HepG2 (cell line): ENCODE results near the gene CHKB.

Experiments used
- EZH2 ChIP-seq: conservative IDR thresholded peaks from 2 replicates; pipeline ENCODE4 v1.6.1; 2012; ENCODE audit warnings: mild to moderate bottlenecking, low read depth, low read length, moderate library complexity
- MYC ChIP-seq: sonication (generic); formaldehyde crosslinking; IDR thresholded peaks from 2 replicates; pipeline ENCODE4 v1.9.0; 2021; ENCODE audit warnings: missing genetic modification reagents, borderline replicate concordance
- TAF15 ChIP-seq: fragments of 200-400 bp; formaldehyde crosslinking; IDR thresholded peaks from one replicate; pipeline ENCODE4 v1.6.1; 2018; ENCODE audit warnings: mild to moderate bottlenecking, low read depth, low read length; ENCODE audit not compliant: poor library complexity, severe bottlenecking
- ZBTB8A ChIP-seq: sonication (generic); formaldehyde crosslinking; IDR thresholded peaks from 2 replicates; pipeline ENCODE4 v1.4.0; 2020; ENCODE audit warnings: mild to moderate bottlenecking, low read depth, missing genetic modification reagents, borderline replicate concordance
- ZNF543 ChIP-seq: sonication (generic); formaldehyde crosslinking; IDR thresholded peaks from 2 replicates; pipeline ENCODE4 v1.4.0; 2020; ENCODE audit warnings: mild to moderate bottlenecking, missing genetic modification reagents
- ZNF660 ChIP-seq: sonication (generic); formaldehyde crosslinking; IDR thresholded peaks from 2 replicates; pipeline ENCODE4 v1.5.1; 2020; ENCODE audit warnings: mild to moderate bottlenecking, low read depth, missing genetic modification reagents, borderline replicate concordance
- TF ChIP-seq, protein P1 (sequence below): sonication (generic); formaldehyde crosslinking; IDR thresholded peaks from 2 replicates; pipeline ENCODE4 v1.5.0; 2020; ENCODE audit warnings: mild to moderate bottlenecking, missing genetic modification reagents, moderate library complexity

- TF ChIP-seq, protein P1, sequence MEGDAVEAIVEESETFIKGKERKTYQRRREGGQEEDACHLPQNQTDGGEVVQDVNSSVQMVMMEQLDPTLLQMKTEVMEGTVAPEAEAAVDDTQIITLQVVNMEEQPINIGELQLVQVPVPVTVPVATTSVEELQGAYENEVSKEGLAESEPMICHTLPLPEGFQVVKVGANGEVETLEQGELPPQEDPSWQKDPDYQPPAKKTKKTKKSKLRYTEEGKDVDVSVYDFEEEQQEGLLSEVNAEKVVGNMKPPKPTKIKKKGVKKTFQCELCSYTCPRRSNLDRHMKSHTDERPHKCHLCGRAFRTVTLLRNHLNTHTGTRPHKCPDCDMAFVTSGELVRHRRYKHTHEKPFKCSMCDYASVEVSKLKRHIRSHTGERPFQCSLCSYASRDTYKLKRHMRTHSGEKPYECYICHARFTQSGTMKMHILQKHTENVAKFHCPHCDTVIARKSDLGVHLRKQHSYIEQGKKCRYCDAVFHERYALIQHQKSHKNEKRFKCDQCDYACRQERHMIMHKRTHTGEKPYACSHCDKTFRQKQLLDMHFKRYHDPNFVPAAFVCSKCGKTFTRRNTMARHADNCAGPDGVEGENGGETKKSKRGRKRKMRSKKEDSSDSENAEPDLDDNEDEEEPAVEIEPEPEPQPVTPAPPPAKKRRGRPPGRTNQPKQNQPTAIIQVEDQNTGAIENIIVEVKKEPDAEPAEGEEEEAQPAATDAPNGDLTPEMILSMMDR (CRISPR knock-in tag), result no peak
- no peak for TF ChIP-seq MYC
- no peak for TF ChIP-seq ZNF660 (CRISPR knock-in tag)
- TF ChIP-seq ZNF543, result no peak
- TF ChIP-seq ZBTB8A (CRISPR knock-in tag), result no peak
- no peak for TF ChIP-seq EZH2
- TF ChIP-seq TAF15, result no peak
These were observed 2.6 kb upstream of the CHKB start for GRCh38 chr22:50585238-50585637.
